GM19099 (cell line): ENCODE measurements around the gene PREX1.
A peak's percentile ranks its signal among the peaks of the same experiment; 100 is the strongest.

Experiments
- POLR2A ChIP-seq: IDR thresholded peaks from 3 replicates; pipeline ENCODE4 v1.6.1; 2011; ENCODE audit warnings: low read depth; ENCODE audit not compliant: insufficient read length; ENCODE audit errors: extremely low read depth

The PREX1 gene

GRCh38 chr20:48723308-48724264 lies 104.2 kb downstream of the PREX1 start:
- no peak for TF ChIP-seq POLR2A

- no peak for TF ChIP-seq POLR2A
Measured at GRCh38 chr20:48722737-48723191, 105.0 kb downstream of the PREX1 start.

- TF ChIP-seq POLR2A, result no peak
Measured at GRCh38 chr20:48722002-48722731, 105.6 kb downstream of the PREX1 start.

- TF ChIP-seq POLR2A, result no peak
Measured at GRCh38 chr20:48721324-48722001, 106.3 kb downstream of the PREX1 start.

GRCh38 chr20:48720256-48720985 lies 107.4 kb downstream of the PREX1 start:
- TF ChIP-seq POLR2A, result no peak

GRCh38 chr20:48719598-48720255 lies 108.1 kb downstream of the PREX1 start:
- no peak for TF ChIP-seq POLR2A

- TF ChIP-seq POLR2A, result no peak
Measured at GRCh38 chr20:48718786-48719578, 108.8 kb downstream of the PREX1 start.

DNA sequence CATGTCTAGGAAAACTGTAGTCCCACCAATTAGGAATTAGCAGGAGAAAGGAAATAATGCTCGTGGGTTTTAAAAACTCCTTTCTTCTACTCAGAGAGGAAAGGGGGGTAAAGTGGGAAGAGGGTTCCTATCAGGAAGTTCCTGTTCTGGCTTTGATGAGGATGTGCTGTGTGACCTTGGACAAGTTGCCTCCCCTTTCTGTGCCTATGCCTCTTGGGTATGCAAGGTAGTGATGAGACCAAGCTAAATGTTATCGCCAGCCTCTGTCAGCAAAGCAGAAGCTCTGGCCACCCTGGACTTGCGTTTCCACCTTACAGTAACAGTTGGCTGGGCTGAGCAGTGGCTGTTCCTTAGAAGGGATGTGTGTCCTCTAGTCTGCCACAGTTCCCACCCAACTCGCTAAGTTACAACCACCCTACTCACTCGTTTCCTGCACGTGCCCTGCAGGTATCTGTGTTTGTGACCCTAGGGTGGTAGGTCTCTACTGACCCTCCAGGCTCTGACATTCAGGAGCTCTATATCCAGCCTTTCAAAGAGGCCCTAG lies 110.0 kb downstream of the PREX1 start:
- TF ChIP-seq POLR2A, result peak; percentile 13

- TF ChIP-seq POLR2A, result peak; percentile 11
Measured at GRCh38 chr20:48717095-48717672, 110.6 kb downstream of the PREX1 start.

GRCh38 chr20:48716541-48716940 lies 111.3 kb downstream of the PREX1 start:
- TF ChIP-seq POLR2A, result no peak

- TF ChIP-seq POLR2A, result no peak
Measured at GRCh38 chr20:48716086-48716485, 111.7 kb downstream of the PREX1 start.

DNA sequence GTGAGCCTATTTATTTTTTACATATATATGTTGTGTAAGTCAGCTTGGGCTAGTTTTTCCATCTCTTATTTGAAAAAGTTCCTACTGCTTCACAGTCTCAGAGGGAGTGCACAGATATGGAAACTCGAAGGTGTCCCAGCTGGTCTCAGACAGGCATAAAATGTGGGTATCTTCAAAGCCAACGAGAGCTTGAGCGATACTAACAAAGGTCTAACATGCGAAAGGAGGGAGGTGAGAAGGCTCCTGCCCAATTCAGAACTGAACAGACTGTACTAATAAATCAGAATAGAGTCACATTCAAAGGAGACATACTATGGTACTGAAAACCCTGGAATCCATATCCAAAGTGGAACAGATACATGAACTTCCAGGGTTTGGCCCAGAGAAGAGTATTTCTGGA lies 113.0 kb downstream of the PREX1 start:
- no peak for TF ChIP-seq POLR2A
